Vagina (tissue), 2 donors: Measurements from ENCODE around the gene RPS6KA5. TPM values are rescaled to one million over a fixed set of nuclear protein-coding genes. Genes with fewer than 3 reads are reported as not detected.
"Not testable (repeated sequence)": the region's sequence is repeated elsewhere in the genome, so short reads cannot be mapped to it uniquely, and the experiment has no call there.

Source experiments
- DNase-seq, 2 donors: peaks; one replicate each; pipeline ENCODE4 v3.0.0-alpha.2; 2017; ENCODE audit errors: extremely low spot score in 2 of 2
- H3K27ac ChIP-seq: fragments of 200-600 bp; sonication (generic); one replicate; pipeline ENCODE4 v1.5.1; 2019
- H3K27me3 ChIP-seq: fragments of 200-600 bp; sonication (generic); one replicate; pipeline ENCODE4 v1.5.1; 2019
- H3K36me3 ChIP-seq, 2 donors: fragments of 200-600 bp; sonication (generic); one replicate each; pipeline ENCODE4 v1.5.1; 2017 to 2019
- H3K4me1 ChIP-seq: fragments of 200-600 bp; sonication (generic); one replicate; pipeline ENCODE4 v1.5.1; 2019
- H3K4me3 ChIP-seq, 2 donors: fragments of 200-600 bp; sonication (generic); 1 replicate in 1 of 2; 2 replicates in 1 of 2; pipeline ENCODE4 v1.5.1; 2016 to 2019
- H3K9me3 ChIP-seq: fragments of 200-600 bp; sonication (generic); one replicate; pipeline ENCODE4 v1.5.1; 2019
- POLR2A ChIP-seq, 2 donors: fragments of 450-650 bp; IDR thresholded peaks; one replicate each; pipeline ENCODE4 v1.6.1; 2017; ENCODE audit warnings: antibody characterized with exemption in 2 of 2, mild to moderate bottlenecking in 2 of 2, moderate library complexity in 2 of 2
- POLR2AphosphoS5 ChIP-seq, 2 donors: sonication (generic); formaldehyde crosslinking; IDR thresholded peaks; one replicate each; pipeline ENCODE4 v1.9.0; 2017; ENCODE audit warnings: antibody characterized with exemption in 2 of 2, mild to moderate bottlenecking in 2 of 2, low read depth in 1 of 2; ENCODE audit not compliant: insufficient read depth in 1 of 2
- intact Hi-C: fragments of 100-400 bp; cut with DNase I; formaldehyde crosslinking; loops from one replicate; pipeline ENCODE4 v1.15.1; 2023
- total RNA-seq: library from RNA; depleted of rRNA; stranded (reverse); fragments of >200 nt; gene quantifications from one replicate; pipeline ENCODE4 v1.2.3, GENCODE V29; 2016
- TF ChIP-seq, protein P1 (sequence below), 3 experiments: fragments of 450-650 bp in 2 of 3; fragments of 200-600 bp in 1 of 3; sonication (generic) in 1 of 3; IDR thresholded peaks; one replicate each; pipeline ENCODE4 v1.5.1; 2017 to 2019; ENCODE audit warnings: antibody characterized with exemption in 3 of 3, mild to moderate bottlenecking in 2 of 3, moderate library complexity in 2 of 3

The RPS6KA5 gene
- total RNA-seq, 1 donor from 2014 or later, result 5.2 TPM

DNA sequence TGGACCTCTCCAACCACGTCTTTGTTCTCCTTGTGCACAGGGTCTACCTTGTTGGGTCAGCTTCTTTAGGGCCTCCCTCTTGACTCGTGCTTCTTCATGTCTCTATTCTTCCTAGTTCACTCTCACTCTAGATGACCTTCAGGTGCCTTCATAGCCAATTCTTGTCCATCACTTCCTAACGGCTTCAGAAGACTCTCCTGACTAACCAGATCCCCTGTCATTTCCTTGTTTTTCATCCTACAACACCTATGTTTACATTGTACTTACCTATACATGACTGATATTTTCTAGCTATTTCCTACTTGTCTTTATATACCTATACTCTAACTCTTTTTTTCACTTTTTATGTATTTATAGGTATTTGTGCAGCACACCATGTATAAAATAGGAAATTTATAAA is 117.1 kb downstream of the RPS6KA5 start:
- intact Hi-C loops, result no loop called here
- no peak overlapping the region for H3K4me3 ChIP-seq
- H3K27me3 ChIP-seq, result no peaks in the 10 kb centered on the region
- no peaks in the 10 kb centered on the region for H3K36me3 ChIP-seq
- TF ChIP-seq POLR2AphosphoS5 (IDR thresholded peaks at IDR 0.05; ENCODE audit: insufficient read depth in 1 of 2, low read depth in 1 of 2) (no peak), POLR2A (IDR thresholded peaks at IDR 0.05) (no peak)
- TF ChIP-seq, protein P1, sequence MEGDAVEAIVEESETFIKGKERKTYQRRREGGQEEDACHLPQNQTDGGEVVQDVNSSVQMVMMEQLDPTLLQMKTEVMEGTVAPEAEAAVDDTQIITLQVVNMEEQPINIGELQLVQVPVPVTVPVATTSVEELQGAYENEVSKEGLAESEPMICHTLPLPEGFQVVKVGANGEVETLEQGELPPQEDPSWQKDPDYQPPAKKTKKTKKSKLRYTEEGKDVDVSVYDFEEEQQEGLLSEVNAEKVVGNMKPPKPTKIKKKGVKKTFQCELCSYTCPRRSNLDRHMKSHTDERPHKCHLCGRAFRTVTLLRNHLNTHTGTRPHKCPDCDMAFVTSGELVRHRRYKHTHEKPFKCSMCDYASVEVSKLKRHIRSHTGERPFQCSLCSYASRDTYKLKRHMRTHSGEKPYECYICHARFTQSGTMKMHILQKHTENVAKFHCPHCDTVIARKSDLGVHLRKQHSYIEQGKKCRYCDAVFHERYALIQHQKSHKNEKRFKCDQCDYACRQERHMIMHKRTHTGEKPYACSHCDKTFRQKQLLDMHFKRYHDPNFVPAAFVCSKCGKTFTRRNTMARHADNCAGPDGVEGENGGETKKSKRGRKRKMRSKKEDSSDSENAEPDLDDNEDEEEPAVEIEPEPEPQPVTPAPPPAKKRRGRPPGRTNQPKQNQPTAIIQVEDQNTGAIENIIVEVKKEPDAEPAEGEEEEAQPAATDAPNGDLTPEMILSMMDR (IDR thresholded peaks at IDR 0.05), result no peak
- no peaks in the 10 kb centered on the region for H3K9me3 ChIP-seq
- no peak for DNase-seq
- H3K27ac ChIP-seq, result no peak overlapping the region
- no peaks in the 10 kb centered on the region for H3K4me1 ChIP-seq

DNA sequence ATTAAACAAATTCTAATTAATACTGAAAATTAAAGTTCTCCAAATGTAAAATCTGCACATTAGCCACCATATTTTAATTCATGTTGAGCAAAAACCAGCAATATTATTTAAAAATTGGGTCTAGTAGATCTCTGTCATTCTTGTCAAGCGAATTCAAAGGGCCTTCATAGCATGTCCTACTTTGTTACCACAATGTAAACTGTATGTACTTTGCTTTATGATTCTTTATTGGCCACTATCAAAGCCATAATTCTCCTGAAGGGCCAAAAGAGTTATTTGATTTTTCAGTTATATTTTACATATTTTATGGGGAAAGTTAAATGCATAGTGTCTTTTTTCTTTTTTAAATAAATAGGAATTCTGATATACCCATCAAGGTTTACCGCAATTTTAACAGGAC is 117.9 kb downstream of the RPS6KA5 start:
- intact Hi-C loops, result no loop called here
- Histone ChIP-seq H3K4me3 (no peak overlapping the region), H3K9me3 (no peaks in the 10 kb centered on the region), H3K36me3 (no peaks in the 10 kb centered on the region), H3K27me3 (no peaks in the 10 kb centered on the region), H3K4me1 (no peaks in the 10 kb centered on the region), H3K27ac (no peak overlapping the region)
- no peak for TF ChIP-seq POLR2AphosphoS5 (IDR thresholded peaks at IDR 0.05; ENCODE audit: insufficient read depth in 1 of 2, low read depth in 1 of 2)
- TF ChIP-seq, protein P1 (IDR thresholded peaks at IDR 0.05), result no peak
- TF ChIP-seq POLR2A (IDR thresholded peaks at IDR 0.05), result no peak
- no peak for DNase-seq

DNA sequence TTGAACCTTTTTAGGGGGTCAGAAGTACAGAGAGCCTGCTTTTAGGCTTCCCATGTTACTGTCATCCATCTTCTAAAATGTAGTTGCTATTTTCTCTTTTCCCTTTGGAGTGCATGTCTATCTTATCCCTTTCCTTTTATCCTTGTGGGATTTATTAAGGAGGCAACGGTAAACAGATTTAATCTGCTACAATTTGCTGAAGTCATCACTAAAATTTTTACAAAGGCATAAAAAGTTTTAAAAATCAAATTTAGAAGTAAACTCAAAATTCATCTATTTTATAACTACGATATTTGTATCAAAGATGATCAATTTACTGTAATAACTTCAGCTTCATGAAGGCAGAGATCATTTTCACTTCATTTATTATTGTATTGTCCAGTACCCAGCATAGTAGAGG is 118.7 kb downstream of the RPS6KA5 start:
- no peaks in the 10 kb centered on the region for H3K4me1 ChIP-seq
- no peak overlapping the region for H3K27ac ChIP-seq
- DNase-seq, result no peak
- H3K9me3 ChIP-seq, result no peaks in the 10 kb centered on the region
- H3K36me3 ChIP-seq, result no peaks in the 10 kb centered on the region
- intact Hi-C loops, result no loop called here
- no peak overlapping the region for H3K4me3 ChIP-seq
- H3K27me3 ChIP-seq, result no peaks in the 10 kb centered on the region
- TF ChIP-seq, protein P1 (IDR thresholded peaks at IDR 0.05), result no peak
- TF ChIP-seq POLR2AphosphoS5 (IDR thresholded peaks at IDR 0.05; ENCODE audit: insufficient read depth in 1 of 2, low read depth in 1 of 2) (no peak), POLR2A (IDR thresholded peaks at IDR 0.05) (no peak)

DNA sequence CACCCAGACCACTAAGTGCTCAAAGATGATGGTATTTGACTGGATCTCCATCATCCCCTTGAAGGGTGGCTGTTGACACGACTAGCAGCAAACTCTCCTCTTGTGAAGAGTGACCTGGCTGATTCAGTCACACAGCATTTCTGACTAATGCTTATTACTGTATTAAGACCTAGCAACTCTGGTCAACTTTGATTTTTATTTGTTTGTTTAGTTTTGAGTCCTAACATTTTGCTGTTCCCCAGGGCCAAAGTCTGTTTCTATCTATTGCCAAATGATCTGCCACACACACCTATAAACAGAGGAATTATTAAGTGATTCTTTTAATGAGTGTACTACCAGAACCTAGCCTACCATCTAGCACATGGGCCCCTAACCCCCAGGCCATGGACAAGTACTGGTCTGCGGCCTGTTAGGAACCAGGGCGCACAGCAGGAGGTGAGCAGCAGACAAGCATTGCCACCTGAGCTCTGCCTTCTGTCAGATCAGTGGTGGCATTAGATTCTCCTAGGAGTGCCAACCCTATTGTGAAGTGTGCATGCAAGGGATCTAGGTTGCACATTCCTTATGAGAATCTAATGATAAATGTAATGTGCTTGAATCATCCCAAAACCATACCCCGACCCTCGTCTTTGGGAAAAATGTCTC is 120.0 kb downstream of the RPS6KA5 start:
- no peaks in the 10 kb centered on the region for H3K27me3 ChIP-seq

DNA sequence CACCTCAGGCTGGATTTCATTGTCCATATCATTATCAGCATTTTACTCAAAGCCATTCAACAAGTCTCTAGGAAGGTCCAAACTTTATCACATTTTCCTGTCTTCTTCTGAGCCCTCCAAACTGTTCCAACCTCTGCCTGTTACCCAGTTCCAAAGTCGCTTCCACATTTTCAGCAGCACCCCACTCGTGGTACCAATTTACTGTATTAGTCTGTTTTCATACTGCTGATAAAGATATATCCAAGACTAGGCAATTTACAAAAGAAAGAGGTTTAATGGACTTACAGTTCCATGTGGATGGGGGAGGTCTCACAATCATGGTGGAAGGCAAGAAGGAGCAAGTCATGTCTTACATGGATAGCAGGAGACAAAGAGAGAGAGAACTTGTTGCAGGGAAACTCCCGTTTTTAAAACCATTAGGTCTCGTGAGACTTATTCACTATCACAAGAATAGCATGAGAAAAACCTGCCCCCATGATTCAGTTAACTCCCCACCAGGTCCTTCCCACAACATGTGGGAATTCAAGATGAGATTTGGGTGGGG is 121.1 kb downstream of the RPS6KA5 start:
- H3K27ac ChIP-seq, H3K4me3 ChIP-seq, H3K27me3 ChIP-seq, H3K36me3 ChIP-seq, intact Hi-C loops, DNase-seq, H3K9me3 ChIP-seq, H3K4me1 ChIP-seq: not testable (repeated sequence)

More for the DNA sequence above, 120.0 kb downstream of the RPS6KA5 start:
- H3K4me3 ChIP-seq, result no peak overlapping the region
- H3K4me1 ChIP-seq, result no peaks in the 10 kb centered on the region
- H3K36me3 ChIP-seq, result no peaks in the 10 kb centered on the region
- intact Hi-C loops, result no loop called here
- no peak for DNase-seq
- no peaks in the 10 kb centered on the region for H3K9me3 ChIP-seq
- no peak overlapping the region for H3K27ac ChIP-seq
- TF ChIP-seq POLR2A (IDR thresholded peaks at IDR 0.05) (no peak), POLR2AphosphoS5 (IDR thresholded peaks at IDR 0.05; ENCODE audit: insufficient read depth in 1 of 2, low read depth in 1 of 2) (no peak)
- TF ChIP-seq, protein P1 (IDR thresholded peaks at IDR 0.05), result no peak
